Measurements from ENCODE around the gene UVRAG. TPM values are rescaled to one million over a fixed set of nuclear protein-coding genes. Genes with fewer than 3 reads are reported as not detected.

The UVRAG gene
- total and polyA plus RNA-seq, 2 of the 4 experiments (the other 2 are of a cell fraction): 5.6 to 10.9 TPM

DNA sequence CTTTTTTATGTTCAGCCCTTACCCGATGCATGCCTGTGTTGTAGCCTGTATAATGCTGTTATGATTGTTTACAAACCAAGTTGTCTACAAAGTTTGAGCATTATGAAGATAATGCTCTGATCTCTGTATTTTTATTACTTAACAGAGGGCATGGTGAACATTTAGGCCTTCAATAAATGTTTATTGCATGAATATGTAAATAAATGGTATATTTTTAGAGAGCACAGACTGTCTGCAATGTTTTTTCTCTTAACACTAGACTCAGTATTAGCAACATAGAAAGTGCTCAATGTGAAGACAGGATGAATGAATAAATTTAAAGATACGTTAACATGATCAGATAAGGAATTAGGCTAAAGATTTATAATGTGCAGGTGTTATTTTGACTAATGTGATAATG lies 130.9 kb downstream of the UVRAG start:
- no peaks in the 10 kb centered on the region for H3K27me3 ChIP-seq (ENCODE audit: control insufficient read depth, insufficient read depth, low read length)
- H3K9me1 ChIP-seq (ENCODE audit: insufficient read depth, low read length): no peaks in the 10 kb centered on the region
- no peak overlapping the region for H2BK5ac ChIP-seq (ENCODE audit: low read depth, low read length, poor library complexity, severe bottlenecking)
- no peaks in the 10 kb centered on the region for H3K36me3 ChIP-seq (ENCODE audit: control insufficient read depth, insufficient read depth, low read length)
- no peak overlapping the region for H3K56ac ChIP-seq (ENCODE audit: extremely low read depth, insufficient read depth, low read length)
- no peak overlapping the region for H2AK9ac ChIP-seq (replicated peaks; ENCODE audit: low read depth, low read length, poor library complexity)
- dilution Hi-C loops (cut with HindIII; ENCODE audit: low sequenced_read_pairs, unreplicated experiment) (no loop called here), intact Hi-C loops (cut with micrococcal nuclease) (no loop called here), in situ Hi-C loops (cut with MboI; ENCODE audit: low sequenced_read_pairs) (no loop called here)
- H3K14ac ChIP-seq (replicated peaks; ENCODE audit: low read depth, low read length): no peak overlapping the region
- no peak for ATAC-seq (ENCODE audit: low read depth)
- no peak overlapping the region for H3K9ac ChIP-seq (ENCODE audit: low read depth, low read length)
- H2BK120ac ChIP-seq (ENCODE audit: low read depth, low read length): no peak overlapping the region
- no peak overlapping the region for H2AFZ ChIP-seq (replicated peaks; ENCODE audit: low read length, poor library complexity)
- no CpG with 5 or more reads among the region's 2 CpGs for WGBS, 2 experiments (ENCODE audit: extremely low coverage in 2 of 2, insufficient read length in 1 of 2)
- no peak overlapping the region for H3K4me3 ChIP-seq (ENCODE audit: insufficient read depth, low read depth, low read length)
- H4K5ac ChIP-seq (ENCODE audit: low read depth, low read length): no peak overlapping the region
- H4K20me1 ChIP-seq (ENCODE audit: insufficient read depth, low read length): 0 out of 2 replicates have a peak, but pooled peaks cover 4% of the 10 kb centered on the region
- CTCF ChIA-PET: interaction anchor here (1.3 kb wide), 1 partner anchor 14 kb away, joined by 3 read pairs; no protein-coding TSS in a partner anchor
- H3K9me3 ChIP-seq (ENCODE audit: control insufficient read depth, insufficient read depth, low read length): no peaks in the 10 kb centered on the region
- no peak overlapping the region for H3K4me2 ChIP-seq (ENCODE audit: low read depth, low read length)
- peaks cover 3 to 5% of the 10 kb centered on the region in 2 experiments; a peak in 2 of 4 replicates for H3K79me1 ChIP-seq (ENCODE audit: low read depth in 1 of 2, low read length in 2 of 2)
- TF ChIP-seq BHLHE40 (IDR thresholded peaks at IDR 0.05; ENCODE audit: low read depth, low read length) (no peak), MXI1 (IDR thresholded peaks at IDR 0.05; ENCODE audit: borderline replicate concordance, low read depth, low read length) (no peak), FOS (IDR thresholded peaks at IDR 0.05; ENCODE audit: low read depth, low read length) (no peak), CEBPB (IDR thresholded peaks at IDR 0.05; ENCODE audit: low read depth, low read length) (no peak), MAZ (IDR thresholded peaks at IDR 0.05; ENCODE audit: borderline replicate concordance, low read depth, low read length) (no peak), NFE2L2 (IDR thresholded peaks at IDR 0.05; ENCODE audit: low read depth, low read length) (no peak), RAD21 (IDR thresholded peaks at IDR 0.05; ENCODE audit: low read length) (no peak)
- TF ChIP-seq, protein P1, sequence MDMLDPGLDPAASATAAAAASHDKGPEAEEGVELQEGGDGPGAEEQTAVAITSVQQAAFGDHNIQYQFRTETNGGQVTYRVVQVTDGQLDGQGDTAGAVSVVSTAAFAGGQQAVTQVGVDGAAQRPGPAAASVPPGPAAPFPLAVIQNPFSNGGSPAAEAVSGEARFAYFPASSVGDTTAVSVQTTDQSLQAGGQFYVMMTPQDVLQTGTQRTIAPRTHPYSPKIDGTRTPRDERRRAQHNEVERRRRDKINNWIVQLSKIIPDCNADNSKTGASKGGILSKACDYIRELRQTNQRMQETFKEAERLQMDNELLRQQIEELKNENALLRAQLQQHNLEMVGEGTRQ (IDR thresholded peaks at IDR 0.05; ENCODE audit: low read depth, low read length): no peak
- TF ChIP-seq, protein P2, sequence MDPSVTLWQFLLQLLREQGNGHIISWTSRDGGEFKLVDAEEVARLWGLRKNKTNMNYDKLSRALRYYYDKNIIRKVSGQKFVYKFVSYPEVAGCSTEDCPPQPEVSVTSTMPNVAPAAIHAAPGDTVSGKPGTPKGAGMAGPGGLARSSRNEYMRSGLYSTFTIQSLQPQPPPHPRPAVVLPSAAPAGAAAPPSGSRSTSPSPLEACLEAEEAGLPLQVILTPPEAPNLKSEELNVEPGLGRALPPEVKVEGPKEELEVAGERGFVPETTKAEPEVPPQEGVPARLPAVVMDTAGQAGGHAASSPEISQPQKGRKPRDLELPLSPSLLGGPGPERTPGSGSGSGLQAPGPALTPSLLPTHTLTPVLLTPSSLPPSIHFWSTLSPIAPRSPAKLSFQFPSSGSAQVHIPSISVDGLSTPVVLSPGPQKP (IDR thresholded peaks at IDR 0.05; ENCODE audit: borderline replicate concordance, low read depth, low read length): no peak
- TF ChIP-seq, protein P3, sequence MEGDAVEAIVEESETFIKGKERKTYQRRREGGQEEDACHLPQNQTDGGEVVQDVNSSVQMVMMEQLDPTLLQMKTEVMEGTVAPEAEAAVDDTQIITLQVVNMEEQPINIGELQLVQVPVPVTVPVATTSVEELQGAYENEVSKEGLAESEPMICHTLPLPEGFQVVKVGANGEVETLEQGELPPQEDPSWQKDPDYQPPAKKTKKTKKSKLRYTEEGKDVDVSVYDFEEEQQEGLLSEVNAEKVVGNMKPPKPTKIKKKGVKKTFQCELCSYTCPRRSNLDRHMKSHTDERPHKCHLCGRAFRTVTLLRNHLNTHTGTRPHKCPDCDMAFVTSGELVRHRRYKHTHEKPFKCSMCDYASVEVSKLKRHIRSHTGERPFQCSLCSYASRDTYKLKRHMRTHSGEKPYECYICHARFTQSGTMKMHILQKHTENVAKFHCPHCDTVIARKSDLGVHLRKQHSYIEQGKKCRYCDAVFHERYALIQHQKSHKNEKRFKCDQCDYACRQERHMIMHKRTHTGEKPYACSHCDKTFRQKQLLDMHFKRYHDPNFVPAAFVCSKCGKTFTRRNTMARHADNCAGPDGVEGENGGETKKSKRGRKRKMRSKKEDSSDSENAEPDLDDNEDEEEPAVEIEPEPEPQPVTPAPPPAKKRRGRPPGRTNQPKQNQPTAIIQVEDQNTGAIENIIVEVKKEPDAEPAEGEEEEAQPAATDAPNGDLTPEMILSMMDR (conservative IDR thresholded peaks at IDR 0.05; ENCODE audit: low read depth, low read length): no peak
- POLR2A ChIA-PET (ENCODE audit: unreplicated experiment): no interaction called here
- H2BK20ac ChIP-seq (ENCODE audit: low read depth, low read length): no peak overlapping the region
- BruUV-seq (replicated peaks): no TSS peak
- H4K91ac ChIP-seq (ENCODE audit: insufficient read depth, low read depth, low read length): no peak overlapping the region
- no peak overlapping the region for H3K27ac ChIP-seq (ENCODE audit: insufficient read depth, low read length)
- no peak overlapping the region for H2AK5ac ChIP-seq (ENCODE audit: low read depth, low read length)
- no peak overlapping the region for H3K23ac ChIP-seq (ENCODE audit: low read depth, low read length)
- H4K8ac ChIP-seq (ENCODE audit: low read depth in 2 of 2, low read length in 2 of 2): no peak overlapping the region
- no peak overlapping the region for H3K18ac ChIP-seq (ENCODE audit: low read depth, low read length)
- 0 out of 2 replicates have a peak, but pooled peaks cover 2% of the 10 kb centered on the region for H3K4me1 ChIP-seq (ENCODE audit: control insufficient read depth, insufficient read depth, low read length)
- no peak overlapping the region for H2BK15ac ChIP-seq (ENCODE audit: low read depth, low read length)
- H3K4ac ChIP-seq (ENCODE audit: low read depth, low read length): no peak overlapping the region
- no peak for DNase-seq

Data from IMR-90 (cell line).